PFSK-1 (cell line): ENCODE measurements around the gene PCBP1.

Experiments
- POLR2AphosphoS5 ChIP-seq: IDR thresholded peaks from 2 replicates; pipeline ENCODE4 v1.6.1; 2012; ENCODE audit warnings: low read depth, mild to moderate bottlenecking, control low read depth, low read length, moderate library complexity
- TAF1 ChIP-seq: IDR thresholded peaks from 2 replicates; pipeline ENCODE4 v1.6.1; 2012; ENCODE audit warnings: low read length, control low read depth, borderline replicate concordance; ENCODE audit not compliant: insufficient read depth
- TF ChIP-seq, protein P1 (sequence below), 2 experiments: IDR thresholded peaks; 2 replicates each; pipeline versions ENCODE4 v1.6.1 to v1.8.0; 2011 to 2012; ENCODE audit warnings: low read depth in 2 of 2, low read length in 2 of 2, control low read depth in 1 of 2, inconsistent platforms in 1 of 2, mild to moderate bottlenecking in 1 of 2, moderate library complexity in 1 of 2; ENCODE audit not compliant: insufficient read depth in 1 of 2

- TF ChIP-seq POLR2AphosphoS5 = no peak
- no peak for TF ChIP-seq TAF1
- TF ChIP-seq, protein P1, sequence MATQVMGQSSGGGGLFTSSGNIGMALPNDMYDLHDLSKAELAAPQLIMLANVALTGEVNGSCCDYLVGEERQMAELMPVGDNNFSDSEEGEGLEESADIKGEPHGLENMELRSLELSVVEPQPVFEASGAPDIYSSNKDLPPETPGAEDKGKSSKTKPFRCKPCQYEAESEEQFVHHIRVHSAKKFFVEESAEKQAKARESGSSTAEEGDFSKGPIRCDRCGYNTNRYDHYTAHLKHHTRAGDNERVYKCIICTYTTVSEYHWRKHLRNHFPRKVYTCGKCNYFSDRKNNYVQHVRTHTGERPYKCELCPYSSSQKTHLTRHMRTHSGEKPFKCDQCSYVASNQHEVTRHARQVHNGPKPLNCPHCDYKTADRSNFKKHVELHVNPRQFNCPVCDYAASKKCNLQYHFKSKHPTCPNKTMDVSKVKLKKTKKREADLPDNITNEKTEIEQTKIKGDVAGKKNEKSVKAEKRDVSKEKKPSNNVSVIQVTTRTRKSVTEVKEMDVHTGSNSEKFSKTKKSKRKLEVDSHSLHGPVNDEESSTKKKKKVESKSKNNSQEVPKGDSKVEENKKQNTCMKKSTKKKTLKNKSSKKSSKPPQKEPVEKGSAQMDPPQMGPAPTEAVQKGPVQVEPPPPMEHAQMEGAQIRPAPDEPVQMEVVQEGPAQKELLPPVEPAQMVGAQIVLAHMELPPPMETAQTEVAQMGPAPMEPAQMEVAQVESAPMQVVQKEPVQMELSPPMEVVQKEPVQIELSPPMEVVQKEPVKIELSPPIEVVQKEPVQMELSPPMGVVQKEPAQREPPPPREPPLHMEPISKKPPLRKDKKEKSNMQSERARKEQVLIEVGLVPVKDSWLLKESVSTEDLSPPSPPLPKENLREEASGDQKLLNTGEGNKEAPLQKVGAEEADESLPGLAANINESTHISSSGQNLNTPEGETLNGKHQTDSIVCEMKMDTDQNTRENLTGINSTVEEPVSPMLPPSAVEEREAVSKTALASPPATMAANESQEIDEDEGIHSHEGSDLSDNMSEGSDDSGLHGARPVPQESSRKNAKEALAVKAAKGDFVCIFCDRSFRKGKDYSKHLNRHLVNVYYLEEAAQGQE (IDR thresholded peaks at IDR 0.05; ENCODE audit: insufficient read depth in 1 of 2, low read depth in 2 of 2, low read length in 2 of 2) = no peak
These were observed 8.9 kb upstream of the PCBP1 start for GRCh38 chr2:70078384-70078783.
